Pons (tissue), 1 donor: ENCODE measurements around the gene ARF1.
A peak's percentile ranks its signal among the peaks of the same experiment; 100 is the strongest.

Source experiments
- DNase-seq: peaks from one replicate; pipeline ENCODE4 v3.0.0-alpha.2; 2016; ENCODE audit warnings: low spot score

Gene ARF1

DNA sequence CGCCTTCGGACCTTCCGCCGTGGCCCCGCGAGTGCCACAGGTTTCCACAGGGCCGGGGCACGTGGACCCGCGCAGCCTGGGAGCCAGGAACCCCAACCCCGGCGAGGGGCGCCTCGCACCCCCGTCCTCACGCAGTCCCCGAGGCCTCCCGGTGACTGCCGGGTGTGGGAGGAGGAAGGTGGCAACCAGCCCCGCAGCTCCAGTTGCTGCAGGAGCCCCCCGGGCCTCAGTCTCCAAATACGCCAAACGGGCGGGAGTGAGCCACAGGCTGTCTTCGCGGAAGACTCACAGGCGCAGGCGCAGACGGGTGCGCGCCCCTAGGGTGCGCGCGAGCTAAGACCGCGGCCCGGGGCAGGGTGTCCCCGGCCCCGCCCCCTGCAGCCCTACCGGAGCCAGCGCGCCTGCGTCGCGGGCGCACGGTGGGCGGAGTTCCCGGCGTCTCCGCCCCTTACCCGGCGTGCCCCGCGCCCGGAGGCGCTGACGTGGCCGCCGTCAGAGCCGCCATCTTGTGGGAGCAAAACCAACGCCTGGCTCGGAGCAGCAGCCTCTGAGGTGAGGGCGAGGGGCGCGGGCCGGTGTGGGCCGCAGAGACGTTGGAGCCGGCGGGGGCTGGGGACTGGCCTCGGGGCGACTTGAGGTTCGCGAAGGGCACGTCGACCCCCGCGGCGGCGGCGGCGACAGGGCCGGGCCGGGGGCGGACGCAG is at the start of gene ARF1:
TSS of gene ARF1 (plus strand) at position 495 of the 704 bp plus-strand sequence. CDS start 14,407 bp downstream, outside the sequence.
- peak; percentile 95 for DNase-seq

DNA sequence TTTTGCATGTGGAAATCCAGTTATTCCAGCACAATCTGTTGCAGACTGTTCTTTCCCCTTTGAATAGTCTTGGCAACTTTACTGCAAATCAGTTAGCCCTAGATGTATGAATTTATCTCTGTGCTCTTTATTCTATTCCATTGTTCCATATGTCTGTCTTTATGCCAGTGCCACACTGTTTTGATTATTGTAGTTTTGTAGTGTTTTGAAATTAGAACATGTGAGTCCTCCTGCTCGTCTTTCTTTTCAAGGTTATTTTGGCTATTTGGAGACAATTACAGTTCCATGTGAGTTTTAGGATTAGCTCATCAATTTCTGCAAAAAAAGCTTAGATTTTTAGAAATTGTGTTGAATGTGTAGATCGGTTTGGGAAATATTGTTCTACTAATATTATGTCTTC is 49.1 kb upstream of the ARF1 start:
- no peak for DNase-seq

DNA sequence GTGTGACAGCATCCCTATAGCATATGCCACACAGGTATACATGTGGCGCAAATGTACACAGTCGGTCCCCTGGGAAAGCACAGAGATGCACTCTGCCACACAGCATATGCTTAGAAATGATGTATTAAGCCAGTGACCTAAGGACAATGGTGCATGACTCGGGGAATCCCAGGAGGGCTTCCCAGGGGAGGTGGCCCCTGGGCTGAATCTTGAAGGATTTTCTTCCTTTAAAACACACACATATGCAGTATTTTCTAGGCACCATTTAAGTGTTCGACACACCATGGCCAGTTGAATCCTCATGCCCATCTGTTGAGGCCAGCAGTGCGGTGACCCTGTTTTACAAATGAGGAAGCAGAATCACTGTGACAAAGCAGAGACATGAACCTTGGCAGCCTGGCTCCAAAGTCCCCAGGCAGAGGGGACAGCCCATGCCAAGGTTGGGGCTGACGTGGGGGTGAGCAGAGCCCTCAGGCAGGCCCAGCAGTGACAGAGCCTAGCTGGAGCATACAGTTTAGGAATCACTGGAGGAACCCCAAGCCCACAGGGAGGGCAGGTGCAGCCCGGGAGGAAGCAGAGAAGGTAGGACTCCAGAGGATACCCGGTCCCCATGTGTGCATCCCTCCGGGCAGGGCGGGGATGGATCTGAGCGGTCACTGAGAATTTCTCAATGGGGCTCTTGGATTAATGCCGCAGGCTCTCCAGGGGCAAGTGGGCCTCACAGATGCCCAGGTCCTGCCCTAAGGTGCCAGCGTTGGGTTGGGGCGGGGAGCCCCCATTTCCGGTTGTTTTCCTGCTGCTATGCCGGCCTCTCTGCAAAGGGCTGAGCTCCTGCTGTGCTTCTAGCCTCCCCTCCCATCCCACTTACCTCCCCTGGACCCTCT is 47.3 kb upstream of the ARF1 start:
- DNase-seq, result no peak

DNA sequence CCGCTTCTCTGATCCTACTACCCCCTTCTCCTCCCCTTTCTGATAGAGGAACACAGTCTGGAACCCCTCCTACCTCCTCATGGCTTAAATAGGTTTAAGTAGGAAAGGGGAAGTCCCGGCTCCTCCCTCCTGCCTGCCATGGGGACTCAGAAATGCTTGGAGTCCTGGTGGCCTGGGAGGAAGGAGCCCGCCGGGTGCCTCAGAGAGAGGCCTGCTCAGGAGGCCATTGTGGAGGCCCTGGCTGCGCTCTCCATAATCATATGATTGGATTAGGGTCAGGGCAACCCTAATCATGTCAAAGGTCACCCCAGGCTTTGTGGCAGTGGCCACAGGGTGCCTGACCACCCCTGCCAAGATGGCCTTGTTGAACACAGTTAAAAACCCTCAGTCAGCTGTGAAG is 46.7 kb upstream of the ARF1 start:
- DNase-seq, result no peak

DNA sequence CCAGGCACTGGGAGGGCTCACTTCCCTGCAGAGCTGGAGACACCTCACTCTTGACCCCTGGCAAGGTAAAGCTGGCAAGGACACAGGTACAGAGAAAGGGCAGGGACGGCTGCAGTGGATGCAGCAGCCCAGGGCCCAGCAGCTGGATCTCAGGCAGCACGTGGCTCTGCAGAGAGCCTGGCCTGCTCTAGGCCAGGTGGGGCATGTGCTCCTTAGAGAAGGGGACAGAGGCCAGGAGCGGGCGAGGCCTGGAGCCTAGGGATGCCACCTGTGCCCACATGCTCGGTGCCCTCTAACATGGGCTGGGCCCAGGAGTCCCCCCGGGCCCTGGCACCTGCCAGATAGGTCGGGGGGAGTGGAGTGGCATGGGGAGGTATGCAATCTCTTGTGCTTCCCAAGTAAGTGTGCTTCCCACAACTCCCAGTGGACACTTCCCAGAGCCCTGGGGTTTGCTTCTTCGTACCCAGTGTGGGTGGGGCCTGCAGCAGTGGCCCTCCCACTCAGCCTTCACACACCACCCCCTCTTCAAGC is 45.7 kb upstream of the ARF1 start:
- DNase-seq, result no peak

DNA sequence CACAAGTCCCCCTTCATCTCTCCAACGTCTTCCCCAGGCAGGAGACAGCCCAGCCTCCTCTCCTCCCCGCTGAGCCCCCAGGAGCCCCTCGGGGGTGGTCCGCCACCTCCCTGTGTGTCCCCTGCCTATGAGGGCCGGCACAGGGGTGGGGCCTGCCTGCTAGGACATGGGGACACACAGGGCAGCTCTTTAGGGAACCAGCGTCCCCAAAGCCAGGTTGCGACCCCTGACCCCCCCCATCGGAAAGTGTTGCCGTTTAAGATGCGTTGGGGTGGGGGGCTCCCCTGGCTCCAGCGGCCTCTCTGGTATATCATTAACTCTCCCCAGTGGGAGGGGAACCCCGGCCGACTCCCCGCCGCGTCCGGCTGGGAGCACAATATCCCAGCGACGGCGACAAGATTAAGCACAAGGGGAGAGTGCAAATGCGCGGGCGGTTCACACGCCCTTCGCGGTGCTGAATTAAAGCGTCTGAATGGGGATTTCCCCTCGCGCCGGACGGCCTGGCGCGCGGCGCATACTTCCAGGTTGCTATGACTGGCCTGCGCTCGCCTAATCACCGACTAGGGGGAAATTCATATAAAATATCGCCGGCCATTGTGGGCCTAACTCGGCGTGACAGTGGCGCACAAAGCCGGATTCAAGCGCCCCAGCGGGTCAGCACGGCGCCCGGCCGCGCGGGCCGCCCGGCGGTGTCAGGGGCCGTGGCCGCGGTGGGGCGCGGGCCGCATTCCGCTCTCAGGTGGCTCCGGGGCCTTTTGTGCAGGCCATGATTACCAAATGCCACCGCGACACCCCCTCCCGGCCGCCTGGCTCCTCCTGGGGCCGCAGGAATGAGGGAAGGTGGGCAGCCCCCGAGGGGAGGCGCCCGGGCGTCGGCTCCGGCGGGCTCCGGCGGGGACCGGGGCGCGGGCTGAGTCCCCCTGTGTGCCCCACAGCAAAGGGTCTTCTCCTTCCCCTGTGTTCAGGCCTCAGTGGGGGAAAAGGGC is 44.8 kb upstream of the ARF1 start:
- DNase-seq, result no peak

DNA sequence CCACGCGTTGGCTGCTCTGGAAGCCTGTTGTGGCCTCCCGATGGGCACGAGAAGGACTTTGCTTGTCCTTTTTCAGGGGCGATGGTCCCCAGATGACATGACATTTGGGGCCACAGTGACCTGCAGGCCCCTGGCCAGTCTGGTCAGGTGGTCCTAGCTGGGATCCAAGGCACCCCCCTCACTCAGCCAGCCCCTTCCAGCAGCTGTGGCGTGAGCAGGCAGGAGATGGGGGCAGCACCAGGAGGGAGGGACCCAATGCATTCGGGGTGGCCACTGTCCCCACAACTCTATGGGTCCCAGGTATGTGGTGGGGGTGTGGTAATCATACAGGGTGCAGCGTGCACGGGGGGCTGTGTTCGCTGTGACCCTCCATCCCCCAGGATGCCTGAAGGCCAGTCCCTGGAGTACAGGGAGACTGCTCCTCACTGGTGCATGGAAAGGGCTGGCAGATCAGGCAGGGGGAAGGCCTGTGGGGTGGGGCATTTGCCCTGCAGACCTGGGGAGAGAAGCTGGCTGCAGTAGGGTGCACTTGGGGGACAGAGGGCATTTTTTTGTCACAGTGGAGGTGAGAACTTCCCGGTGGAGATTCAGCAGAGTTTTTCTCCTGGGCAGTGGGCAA is 44.0 kb upstream of the ARF1 start:
- DNase-seq, result no peak

DNA sequence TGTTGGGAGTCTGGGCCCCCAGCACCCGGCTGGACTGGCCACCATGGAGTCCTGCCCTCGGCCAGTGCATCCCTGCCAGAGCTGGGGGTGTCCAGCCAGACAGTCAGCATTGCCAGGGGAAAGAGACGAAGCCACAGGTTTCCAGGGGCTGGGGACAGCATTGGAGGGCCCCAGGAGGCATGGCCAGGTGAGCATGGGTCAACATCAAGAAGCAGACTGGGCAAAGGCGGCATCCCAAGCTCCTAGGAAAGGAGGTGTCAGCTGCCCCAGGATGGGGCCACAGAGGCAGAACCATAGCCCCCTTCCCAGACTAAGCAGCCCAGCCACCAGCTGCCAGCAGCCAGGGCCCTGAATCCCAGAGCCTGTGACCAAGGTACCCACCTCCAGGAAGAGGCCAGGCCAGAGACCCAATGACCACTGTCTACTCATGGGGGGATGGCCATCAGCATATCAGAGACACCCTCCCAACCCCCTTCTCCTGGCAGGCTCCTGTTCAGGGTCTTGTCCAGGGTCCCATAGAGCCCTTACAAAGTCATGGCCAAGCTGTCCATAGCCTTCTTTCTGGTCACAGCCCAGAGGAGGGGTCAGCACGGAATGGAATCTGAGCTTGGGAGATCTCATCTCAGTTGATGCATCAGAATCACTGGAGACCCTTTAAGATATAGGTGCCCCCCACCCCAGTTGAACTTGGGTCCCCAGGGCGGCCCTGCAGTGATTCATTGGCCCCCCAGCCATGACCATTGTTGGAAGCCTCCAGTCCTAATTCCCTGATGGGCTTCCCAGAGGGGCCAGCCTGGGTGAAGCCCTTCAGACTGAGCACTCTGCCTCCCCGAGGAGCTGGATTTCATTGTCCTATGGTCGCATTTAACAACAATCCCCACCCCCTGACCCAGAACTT is 43.3 kb upstream of the ARF1 start:
- DNase-seq, result no peak

DNA sequence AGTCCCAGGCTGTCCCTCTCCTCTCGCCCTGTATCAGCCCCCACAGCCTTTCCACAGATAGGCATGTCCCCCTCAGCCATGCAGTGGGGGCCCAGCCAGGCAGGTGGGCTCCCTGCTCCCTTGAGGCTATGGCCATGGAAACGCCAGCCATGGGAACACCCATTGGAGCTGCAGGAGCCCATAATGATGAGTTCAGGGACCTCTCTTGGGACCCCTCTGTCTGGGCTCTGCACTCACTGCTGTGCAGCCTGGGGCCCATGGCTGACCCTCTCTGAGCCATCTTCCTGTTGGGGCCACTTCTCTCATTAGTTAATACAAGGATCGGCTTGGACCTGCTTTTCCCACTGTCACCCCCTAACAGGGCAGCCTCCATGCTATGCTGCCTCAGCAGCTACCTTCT is 42.5 kb upstream of the ARF1 start:
- DNase-seq, result no peak

DNA sequence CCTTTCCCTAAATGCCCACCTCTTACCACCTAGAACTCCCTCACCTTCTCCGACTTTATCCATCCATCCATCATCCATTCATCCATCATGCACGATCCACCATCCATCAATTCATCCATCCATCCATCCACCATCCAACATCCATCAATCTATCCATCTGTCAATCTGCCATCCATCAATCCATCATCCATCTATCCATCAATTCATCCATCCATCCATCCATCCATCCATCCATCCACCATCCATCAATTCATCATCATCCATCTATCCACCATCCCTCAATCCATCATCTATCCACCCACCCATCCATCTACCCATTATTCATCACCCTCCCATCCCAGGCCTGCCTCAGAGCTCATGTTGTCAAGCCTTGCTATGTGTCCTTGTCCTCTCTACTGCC is 41.2 kb upstream of the ARF1 start:
- DNase-seq, result no peak

DNA sequence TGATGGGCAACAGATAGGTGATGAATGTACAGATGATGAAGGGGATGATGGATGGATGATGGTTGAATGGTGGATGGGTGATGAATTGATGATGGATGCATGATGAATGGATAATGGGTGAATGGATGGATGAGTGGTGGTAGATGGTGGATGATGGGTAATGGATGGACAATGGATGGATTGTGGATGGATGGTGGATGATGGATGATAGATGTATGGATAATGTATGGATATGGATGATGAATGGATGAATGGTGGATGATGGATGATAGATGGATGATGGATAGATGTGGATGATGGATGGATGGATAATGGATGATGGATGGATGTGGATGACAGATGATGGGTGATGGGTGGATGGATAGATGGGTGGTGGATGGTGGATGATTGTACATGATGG is 40.0 kb upstream of the ARF1 start:
- DNase-seq, result no peak

DNA sequence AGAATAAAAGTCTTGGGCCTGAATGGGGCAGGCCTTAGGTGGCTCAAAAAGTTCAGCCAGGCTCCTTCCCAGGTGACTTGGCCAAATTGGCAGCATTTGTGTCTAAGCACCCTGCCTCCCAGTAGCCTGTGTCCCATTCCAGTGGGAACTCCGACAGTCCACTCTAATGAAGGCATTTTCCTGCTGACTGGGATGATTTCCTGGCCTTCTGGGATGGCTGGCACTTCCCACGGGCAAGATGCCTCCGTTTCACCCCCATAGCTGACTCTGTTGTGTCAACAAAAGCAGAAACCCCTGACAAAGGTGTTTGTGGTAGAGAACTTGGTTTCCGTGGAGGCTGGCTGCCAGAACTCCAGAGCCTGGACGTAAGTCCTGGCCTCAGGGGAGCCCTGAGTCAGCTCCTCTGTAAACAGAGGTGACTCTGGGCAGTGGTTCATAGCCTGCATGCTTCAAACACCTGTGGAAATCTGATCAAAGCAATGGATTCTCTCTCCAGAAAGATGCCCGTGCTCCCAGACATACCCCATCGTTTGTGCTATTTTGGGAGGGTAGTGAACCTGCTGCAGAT is 39.1 kb upstream of the ARF1 start:
- DNase-seq, result no peak

DNA sequence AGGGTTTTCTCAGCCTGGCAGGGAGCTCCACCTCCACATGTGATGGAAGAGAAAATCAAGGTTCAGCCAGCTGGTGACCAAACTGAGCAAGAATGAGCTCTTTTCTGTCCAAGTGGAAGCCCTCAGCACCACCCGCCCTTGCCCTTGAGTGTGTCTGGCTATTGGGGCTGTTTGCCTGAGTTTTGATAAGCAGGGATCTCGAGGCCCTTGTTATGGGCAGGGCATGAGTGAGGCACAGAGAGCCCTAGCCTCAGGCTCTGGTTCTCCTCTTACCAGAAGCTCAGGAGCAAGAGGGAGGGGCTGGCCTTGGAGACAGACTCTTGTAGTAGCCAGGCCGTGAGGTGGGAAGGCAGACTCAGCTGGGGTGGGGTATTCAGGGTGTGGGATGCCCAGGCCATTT is 37.5 kb upstream of the ARF1 start:
- no peak for DNase-seq

DNA sequence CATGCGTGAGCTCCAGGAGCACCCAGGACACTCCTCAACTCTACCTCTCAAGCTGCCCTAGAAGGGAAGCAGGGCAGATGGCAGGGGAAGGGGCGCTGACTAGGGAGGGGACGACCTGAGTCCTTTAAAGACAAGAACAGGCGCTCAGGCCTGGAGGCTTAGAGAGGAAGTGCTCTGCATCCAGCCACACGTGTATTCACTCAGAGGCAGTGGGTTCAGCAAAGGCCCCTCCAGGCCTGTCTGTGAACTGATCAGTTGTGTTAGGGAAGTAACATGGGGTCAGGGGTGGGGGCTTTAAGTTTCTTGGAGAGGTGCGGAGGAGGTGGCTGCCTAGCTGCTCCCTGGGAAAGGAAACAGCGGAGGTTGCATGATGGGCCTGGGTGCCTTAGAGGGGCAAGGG is 37.1 kb upstream of the ARF1 start:
- DNase-seq, result no peak

DNA sequence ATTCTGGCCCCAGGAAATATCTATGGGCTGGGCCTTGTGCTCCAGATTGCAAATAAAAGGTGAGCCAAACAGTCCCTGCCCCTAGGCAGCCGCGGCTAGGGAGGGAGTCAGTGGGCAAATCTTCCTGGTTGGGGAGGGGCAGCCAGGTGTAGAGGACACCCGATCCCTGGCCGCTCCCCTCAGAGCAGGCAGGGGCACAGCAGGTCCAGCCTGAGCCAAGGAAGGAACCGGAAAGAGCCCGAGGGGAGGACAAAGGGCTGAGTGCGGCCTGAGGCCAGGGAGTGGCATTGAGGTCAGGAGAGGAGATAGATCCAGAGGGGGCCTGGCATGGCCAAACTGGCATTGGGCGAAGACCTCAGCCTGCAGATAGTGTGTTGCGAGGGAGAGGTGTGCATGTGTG is 36.6 kb upstream of the ARF1 start:
- no peak for DNase-seq

DNA sequence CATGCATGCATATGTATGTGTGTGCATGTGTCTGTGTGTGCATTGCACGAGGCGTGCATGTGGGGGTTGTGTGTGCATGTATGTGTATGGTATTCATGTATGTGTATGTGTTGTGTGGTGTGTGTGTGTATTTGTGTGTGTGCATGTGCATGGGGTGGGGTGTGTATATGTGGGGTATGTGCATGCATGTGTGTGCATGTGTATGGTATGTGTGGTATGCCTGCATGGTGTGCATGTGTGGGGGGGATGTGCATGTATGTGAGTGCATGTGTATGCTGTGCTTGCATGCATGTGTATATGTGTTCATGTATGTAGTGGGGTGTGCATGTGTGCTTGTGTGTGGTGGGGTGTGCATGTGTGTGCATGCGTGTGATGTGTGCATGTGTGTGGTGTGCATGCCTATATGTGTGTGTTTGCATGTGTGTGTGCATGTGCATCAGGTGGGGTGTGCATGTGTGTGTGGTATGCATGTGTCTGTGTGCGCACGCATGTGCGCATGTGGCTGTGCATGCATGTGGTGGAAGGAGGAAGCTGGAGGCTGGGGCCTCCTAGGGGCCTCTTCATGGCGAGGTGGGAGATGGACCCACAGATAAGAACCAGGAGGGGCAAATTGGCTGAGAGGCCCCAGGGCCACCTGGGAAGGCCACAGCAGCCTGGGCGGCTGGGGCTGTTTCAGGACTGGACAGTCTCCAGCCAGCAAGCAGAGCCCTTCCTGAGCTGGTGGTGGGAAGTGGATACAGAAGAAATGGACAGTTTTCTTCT is 35.9 kb upstream of the ARF1 start:
- DNase-seq, result no peak

DNA sequence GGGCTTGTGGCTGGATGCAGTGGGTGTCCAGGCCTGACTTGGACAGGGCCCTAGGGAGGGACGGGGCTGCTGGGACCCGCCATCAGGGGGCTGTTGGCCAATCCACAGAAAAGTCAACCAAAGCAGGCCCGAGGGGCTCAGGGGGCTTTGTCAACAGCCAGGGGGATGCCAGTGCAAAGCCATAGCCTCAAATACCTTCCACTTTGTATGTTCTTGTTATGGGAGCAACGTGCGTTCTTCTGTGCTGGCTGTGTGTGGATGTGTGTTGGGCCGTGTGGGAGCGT is 35.4 kb upstream of the ARF1 start:
- no peak for DNase-seq

DNA sequence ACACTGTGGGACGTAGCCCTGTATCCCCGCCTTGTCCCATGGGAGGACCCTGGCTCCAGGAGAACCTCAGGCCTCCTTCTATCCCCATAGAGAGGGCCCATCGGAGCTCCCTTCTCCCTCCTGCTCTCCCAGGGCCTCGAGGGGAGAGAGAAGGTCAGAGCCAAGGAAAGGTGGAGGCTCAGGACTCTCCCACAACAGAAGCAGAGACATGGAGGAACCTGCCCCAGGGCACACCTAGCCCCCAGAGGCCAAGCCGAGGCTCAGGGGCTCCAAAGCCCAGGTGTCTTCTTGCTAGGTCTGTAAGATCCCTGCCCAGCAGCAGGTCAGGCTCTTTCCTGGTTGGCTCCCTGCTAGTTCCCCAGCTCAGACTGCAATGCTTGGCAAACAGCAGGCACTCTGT is 34.4 kb upstream of the ARF1 start:
- DNase-seq, result no peak

DNA sequence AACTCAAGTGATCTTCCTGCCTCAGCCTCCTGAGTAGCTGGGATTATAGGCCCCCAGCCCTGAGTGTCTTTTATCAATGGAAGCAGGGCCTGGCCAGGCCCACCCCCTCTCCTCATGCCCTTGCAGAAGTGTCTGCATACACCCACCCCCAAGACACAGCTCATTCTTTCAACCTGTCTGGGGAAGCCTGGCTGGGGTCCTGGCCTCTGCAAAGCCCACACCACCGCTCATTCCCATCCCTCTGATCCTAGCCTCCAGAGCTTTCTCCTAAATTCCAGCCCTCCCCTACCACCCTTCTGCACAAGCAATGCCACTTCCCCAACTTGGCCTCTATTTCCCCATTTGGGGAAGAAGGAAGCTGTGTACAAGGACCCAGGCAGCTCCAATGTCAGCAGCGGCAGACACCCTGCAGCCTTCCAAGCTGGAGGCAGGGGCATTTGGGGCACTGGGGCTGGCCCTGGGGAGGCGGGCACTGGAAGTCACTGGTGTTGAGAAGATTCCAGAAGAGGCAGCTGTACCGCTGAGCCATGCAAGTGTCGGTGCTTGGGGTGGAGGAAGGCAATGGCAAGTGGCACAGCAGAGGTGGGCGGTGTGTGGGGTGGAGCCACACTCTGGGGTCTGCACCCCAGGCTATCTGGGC is 33.7 kb upstream of the ARF1 start:
- no peak for DNase-seq
